Coronary artery (tissue), 2 donors: ENCODE data around the gene ALOX5AP.
"Not testable (repeated sequence)": the region's sequence is repeated elsewhere in the genome, so short reads cannot be mapped to it uniquely, and the experiment has no call there.

Source experiments
- DNase-seq: peaks from one replicate; pipeline ENCODE4 v3.0.0-alpha.2; 2017; ENCODE audit warnings: low spot score
- H3K27ac ChIP-seq, 2 donors: fragments of 200-600 bp; sonication (generic); one replicate each; pipeline ENCODE4 v1.5.1; 2016 to 2019
- H3K4me3 ChIP-seq: fragments of 200-600 bp; sonication (generic); 2 replicates; pipeline ENCODE4 v1.5.1; 2016; ENCODE audit warnings: mild to moderate bottlenecking, moderate library complexity
- CTCF ChIP-seq: fragments of 200-600 bp; sonication (generic); IDR thresholded peaks from one replicate; pipeline ENCODE4 v1.5.1; 2019; ENCODE audit warnings: antibody characterized with exemption

ALOX5AP gene

GRCh38 chr13:30744056-30744680 lies 8.8 kb downstream of the ALOX5AP start:
- TF ChIP-seq CTCF, result no peak
- DNase-seq, result no peak
- no peak overlapping the region for H3K4me3 ChIP-seq
- H3K27ac ChIP-seq, result peak overlapping the region; percentile 41 to 82

GRCh38 chr13:30744681-30745077 lies 9.3 kb downstream of the ALOX5AP start:
- Histone ChIP-seq H3K27ac (no peak overlapping the region), H3K4me3 (no peak overlapping the region)
- TF ChIP-seq CTCF, result no peak
- DNase-seq, result no peak

- Histone ChIP-seq H3K27ac (no peak overlapping the region), H3K4me3 (no peak overlapping the region)
- no peak for TF ChIP-seq CTCF
- no peak for DNase-seq
Observed at GRCh38 chr13:30745906-30746686, 10.8 kb downstream of the ALOX5AP start.

GRCh38 chr13:30746791-30747190 lies 11.4 kb downstream of the ALOX5AP start:
- TF ChIP-seq CTCF, result no peak

GRCh38 chr13:30747845-30748244 lies 12.5 kb downstream of the ALOX5AP start:
- DNase-seq, result not testable (repeated sequence)

More at GRCh38 chr13:30746791-30747190, 11.4 kb downstream of the ALOX5AP start:
- DNase-seq, result no peak
- Histone ChIP-seq H3K4me3 (no peak overlapping the region), H3K27ac (no peak overlapping the region)

GRCh38 chr13:30748717-30749116 lies 13.4 kb downstream of the ALOX5AP start:
- no peak for DNase-seq
- Histone ChIP-seq H3K4me3 (no peak overlapping the region), H3K27ac (no peak overlapping the region)
- no peak for TF ChIP-seq CTCF

More at GRCh38 chr13:30747845-30748244, 12.5 kb downstream of the ALOX5AP start:
- not testable (repeated sequence) for H3K27ac ChIP-seq, H3K4me3 ChIP-seq

GRCh38 chr13:30750036-30750435 lies 14.7 kb downstream of the ALOX5AP start:
- TF ChIP-seq CTCF, result no peak
- H3K4me3 ChIP-seq, result no peak overlapping the region
- DNase-seq, result no peak
- H3K27ac ChIP-seq, result no peak overlapping the region
